ENCODE data around the gene ITGA11.

The ITGA11 gene

DNA sequence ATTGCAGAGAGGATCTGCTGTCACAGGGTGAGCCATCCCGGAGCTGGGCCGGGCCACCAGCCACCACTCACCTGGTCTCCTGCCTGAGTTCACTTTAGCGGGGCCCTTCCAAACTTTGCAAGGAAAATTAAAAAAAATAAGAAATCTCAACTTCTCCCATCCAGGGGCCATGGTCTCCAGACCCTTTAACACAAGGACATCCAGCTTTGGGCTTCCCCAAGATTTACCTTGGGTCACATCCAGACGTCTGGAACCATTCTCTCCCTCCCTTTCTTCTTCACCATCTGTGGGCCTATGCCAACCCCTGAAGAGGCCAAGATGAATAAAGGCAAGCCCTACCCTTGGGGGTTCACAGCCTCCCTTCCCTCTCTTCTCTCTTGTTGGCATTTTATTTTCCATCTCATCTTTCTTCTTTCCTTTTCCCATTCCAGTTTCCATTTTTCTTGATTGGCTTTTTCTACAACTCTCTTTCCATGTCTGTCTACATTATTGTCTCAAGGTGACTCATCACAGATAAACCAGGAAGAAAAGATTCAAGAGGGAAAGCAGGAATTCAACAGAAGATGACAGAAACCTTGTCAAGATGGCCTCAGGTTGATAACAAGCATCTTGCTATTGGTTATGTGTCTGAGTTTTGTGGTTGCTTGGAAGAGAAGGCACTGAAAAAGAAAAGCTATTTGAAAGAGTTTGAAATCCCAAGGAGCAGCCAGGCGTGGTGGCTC is 49.5 kb downstream of the ITGA11 start (continued):
- TF ChIP-seq PATZ1 (CRISPR knock-in tag; IDR thresholded peaks at IDR 0.05; ENCODE audit: borderline replicate concordance) (no peak), TCF4 (CRISPR knock-in tag; IDR thresholded peaks at IDR 0.05; ENCODE audit: borderline replicate concordance) (no peak), ZNF70 (CRISPR knock-in tag; IDR thresholded peaks at IDR 0.05) (no peak), ZFP30 (CRISPR knock-in tag; IDR thresholded peaks at IDR 0.05) (no peak), ZC3H10 (CRISPR knock-in tag; IDR thresholded peaks at IDR 0.05) (no peak)

- no peak for TF ChIP-seq TCF4 (CRISPR knock-in tag; IDR thresholded peaks at IDR 0.05; ENCODE audit: borderline replicate concordance)
- no peak for TF ChIP-seq ZC3H10 (CRISPR knock-in tag; IDR thresholded peaks at IDR 0.05)
- no peak for TF ChIP-seq GLIS3 (CRISPR knock-in tag; IDR thresholded peaks at IDR 0.05)
- TF ChIP-seq PATZ1 (CRISPR knock-in tag; IDR thresholded peaks at IDR 0.05; ENCODE audit: borderline replicate concordance): no peak
- no peak for TF ChIP-seq ZFP30 (CRISPR knock-in tag; IDR thresholded peaks at IDR 0.05)
- TF ChIP-seq CSRNP3 (CRISPR knock-in tag; IDR thresholded peaks at IDR 0.05): no peak
- TF ChIP-seq ZNF70 (CRISPR knock-in tag; IDR thresholded peaks at IDR 0.05): no peak
- no peak for TF ChIP-seq CREB5 (CRISPR knock-in tag; IDR thresholded peaks at IDR 0.05; ENCODE audit: low read depth)
- no peak for TF ChIP-seq ESRRG (CRISPR knock-in tag; IDR thresholded peaks at IDR 0.05)
- TF ChIP-seq ZFP3 (CRISPR knock-in tag; IDR thresholded peaks at IDR 0.05): no peak
- no peak for TF ChIP-seq PPARA (CRISPR knock-in tag; IDR thresholded peaks at IDR 0.05; ENCODE audit: borderline replicate concordance)
- TF ChIP-seq, protein P1, sequence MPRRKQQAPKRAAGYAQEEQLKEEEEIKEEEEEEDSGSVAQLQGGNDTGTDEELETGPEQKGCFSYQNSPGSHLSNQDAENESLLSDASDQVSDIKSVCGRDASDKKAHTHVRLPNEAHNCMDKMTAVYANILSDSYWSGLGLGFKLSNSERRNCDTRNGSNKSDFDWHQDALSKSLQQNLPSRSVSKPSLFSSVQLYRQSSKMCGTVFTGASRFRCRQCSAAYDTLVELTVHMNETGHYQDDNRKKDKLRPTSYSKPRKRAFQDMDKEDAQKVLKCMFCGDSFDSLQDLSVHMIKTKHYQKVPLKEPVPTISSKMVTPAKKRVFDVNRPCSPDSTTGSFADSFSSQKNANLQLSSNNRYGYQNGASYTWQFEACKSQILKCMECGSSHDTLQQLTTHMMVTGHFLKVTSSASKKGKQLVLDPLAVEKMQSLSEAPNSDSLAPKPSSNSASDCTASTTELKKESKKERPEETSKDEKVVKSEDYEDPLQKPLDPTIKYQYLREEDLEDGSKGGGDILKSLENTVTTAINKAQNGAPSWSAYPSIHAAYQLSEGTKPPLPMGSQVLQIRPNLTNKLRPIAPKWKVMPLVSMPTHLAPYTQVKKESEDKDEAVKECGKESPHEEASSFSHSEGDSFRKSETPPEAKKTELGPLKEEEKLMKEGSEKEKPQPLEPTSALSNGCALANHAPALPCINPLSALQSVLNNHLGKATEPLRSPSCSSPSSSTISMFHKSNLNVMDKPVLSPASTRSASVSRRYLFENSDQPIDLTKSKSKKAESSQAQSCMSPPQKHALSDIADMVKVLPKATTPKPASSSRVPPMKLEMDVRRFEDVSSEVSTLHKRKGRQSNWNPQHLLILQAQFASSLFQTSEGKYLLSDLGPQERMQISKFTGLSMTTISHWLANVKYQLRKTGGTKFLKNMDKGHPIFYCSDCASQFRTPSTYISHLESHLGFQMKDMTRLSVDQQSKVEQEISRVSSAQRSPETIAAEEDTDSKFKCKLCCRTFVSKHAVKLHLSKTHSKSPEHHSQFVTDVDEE (CRISPR knock-in tag; IDR thresholded peaks at IDR 0.05): no peak
- no peak for TF ChIP-seq BACH2 (CRISPR knock-in tag; IDR thresholded peaks at IDR 0.05; ENCODE audit: borderline replicate concordance)
- TF ChIP-seq ISL1 (CRISPR knock-in tag; IDR thresholded peaks at IDR 0.05): no peak
- no peak for TF ChIP-seq TOX (CRISPR knock-in tag; IDR thresholded peaks at IDR 0.05; ENCODE audit: borderline replicate concordance)
- TF ChIP-seq SNAI2 (CRISPR knock-in tag; IDR thresholded peaks at IDR 0.05): no peak
- no peak for TF ChIP-seq ARNTL (CRISPR knock-in tag; IDR thresholded peaks at IDR 0.05; ENCODE audit: borderline replicate concordance, low read depth)
These were observed 51.5 kb downstream of the ITGA11 start for GRCh38 chr15:68380456-68380855.

GRCh38 chr15:68379759-68380290 is 52.1 kb downstream of the ITGA11 start:
- no peak for ATAC-seq
- TF ChIP-seq OSR1 (CRISPR knock-in tag; IDR thresholded peaks at IDR 0.05) (no peak), ZC3H10 (CRISPR knock-in tag; IDR thresholded peaks at IDR 0.05) (no peak), TOX (CRISPR knock-in tag; IDR thresholded peaks at IDR 0.05; ENCODE audit: borderline replicate concordance) (no peak), CREB5 (CRISPR knock-in tag; IDR thresholded peaks at IDR 0.05; ENCODE audit: low read depth) (no peak), ZFP3 (CRISPR knock-in tag; IDR thresholded peaks at IDR 0.05) (no peak), TCF4 (CRISPR knock-in tag; IDR thresholded peaks at IDR 0.05; ENCODE audit: borderline replicate concordance) (no peak), RARB (CRISPR knock-in tag; IDR thresholded peaks at IDR 0.05) (no peak), ESRRG (CRISPR knock-in tag; IDR thresholded peaks at IDR 0.05) (no peak), PATZ1 (CRISPR knock-in tag; IDR thresholded peaks at IDR 0.05; ENCODE audit: borderline replicate concordance) (no peak), ISL1 (CRISPR knock-in tag; IDR thresholded peaks at IDR 0.05) (no peak), CSDC2 (CRISPR knock-in tag; IDR thresholded peaks at IDR 0.05) (no peak), ZNF565 (CRISPR knock-in tag; conservative IDR thresholded peaks at IDR 0.05; ENCODE audit: low read depth) (no peak), ZFP30 (CRISPR knock-in tag; IDR thresholded peaks at IDR 0.05) (no peak), GLIS3 (CRISPR knock-in tag; IDR thresholded peaks at IDR 0.05) (no peak), BACH2 (CRISPR knock-in tag; IDR thresholded peaks at IDR 0.05; ENCODE audit: borderline replicate concordance) (no peak), ZNF70 (CRISPR knock-in tag; IDR thresholded peaks at IDR 0.05) (no peak), PPARA (CRISPR knock-in tag; IDR thresholded peaks at IDR 0.05; ENCODE audit: borderline replicate concordance) (no peak), ZNF8 (CRISPR knock-in tag; IDR thresholded peaks at IDR 0.05) (no peak)

More at GRCh38 chr15:68380456-68380855, 51.5 kb downstream of the ITGA11 start:
- no peak for ATAC-seq

All from SK-N-SH treated with all-trans-retinoic acid at 6 μM for 48 hours (cell line).